ENCODE data around the gene RNF128. TPM values are rescaled to one million over a fixed set of nuclear protein-coding genes. Genes with fewer than 3 reads are reported as not detected.

RNF128 gene
- total and polyA plus RNA-seq, 12 donors, result 0.01 to 0.57 (median 0.26) TPM; not detected in 3

DNA sequence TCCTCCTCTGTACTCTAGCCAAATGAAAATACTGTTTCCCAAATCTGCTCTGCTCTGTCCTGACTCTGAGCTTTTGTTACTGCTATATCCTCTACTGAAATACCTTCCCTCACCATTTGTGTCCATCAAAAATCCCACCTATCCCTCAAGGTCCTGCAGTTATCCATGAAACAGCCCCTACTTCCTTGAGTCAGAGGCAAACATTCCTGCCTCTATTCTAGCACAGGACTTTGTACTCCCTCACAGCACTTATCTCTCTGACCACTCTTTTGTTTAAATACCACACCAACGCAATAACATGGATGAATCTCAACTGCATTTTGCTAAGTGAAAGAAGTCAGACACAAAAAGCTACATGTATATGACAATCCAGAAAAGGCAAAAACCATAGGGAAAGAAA, 10.5 kb upstream of the RNF128 start:
- intact Hi-C loops (cut with DNase I), result no loop called here
- 41 to 76% methylated on average over 1 of the region's 1 CpG for WGBS, 2 donors
- TF ChIP-seq, protein P1, sequence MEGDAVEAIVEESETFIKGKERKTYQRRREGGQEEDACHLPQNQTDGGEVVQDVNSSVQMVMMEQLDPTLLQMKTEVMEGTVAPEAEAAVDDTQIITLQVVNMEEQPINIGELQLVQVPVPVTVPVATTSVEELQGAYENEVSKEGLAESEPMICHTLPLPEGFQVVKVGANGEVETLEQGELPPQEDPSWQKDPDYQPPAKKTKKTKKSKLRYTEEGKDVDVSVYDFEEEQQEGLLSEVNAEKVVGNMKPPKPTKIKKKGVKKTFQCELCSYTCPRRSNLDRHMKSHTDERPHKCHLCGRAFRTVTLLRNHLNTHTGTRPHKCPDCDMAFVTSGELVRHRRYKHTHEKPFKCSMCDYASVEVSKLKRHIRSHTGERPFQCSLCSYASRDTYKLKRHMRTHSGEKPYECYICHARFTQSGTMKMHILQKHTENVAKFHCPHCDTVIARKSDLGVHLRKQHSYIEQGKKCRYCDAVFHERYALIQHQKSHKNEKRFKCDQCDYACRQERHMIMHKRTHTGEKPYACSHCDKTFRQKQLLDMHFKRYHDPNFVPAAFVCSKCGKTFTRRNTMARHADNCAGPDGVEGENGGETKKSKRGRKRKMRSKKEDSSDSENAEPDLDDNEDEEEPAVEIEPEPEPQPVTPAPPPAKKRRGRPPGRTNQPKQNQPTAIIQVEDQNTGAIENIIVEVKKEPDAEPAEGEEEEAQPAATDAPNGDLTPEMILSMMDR (IDR thresholded peaks at IDR 0.05), result no peak

DNA sequence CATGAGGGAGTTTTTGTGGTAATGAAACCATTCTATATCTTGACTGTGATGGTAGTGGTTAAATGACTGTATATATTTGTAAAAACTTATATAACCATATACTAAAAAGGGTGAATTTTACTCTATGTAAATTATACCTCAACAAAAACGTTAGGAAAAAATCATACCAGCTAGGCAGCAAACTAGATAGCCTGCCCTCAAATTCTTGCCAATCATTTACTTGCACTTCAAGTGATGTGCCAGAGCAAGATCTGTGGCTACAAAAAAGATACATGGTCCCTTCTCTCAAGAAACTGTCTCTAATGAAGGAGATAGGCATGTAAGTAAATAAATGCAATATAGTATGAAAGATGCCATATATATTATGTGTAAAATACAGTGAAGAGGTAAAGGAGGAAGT, 10.0 kb upstream of the RNF128 start:
- Histone ChIP-seq H3K4me1 (no peaks in the 10 kb centered on the region), H3K9me3 (no peaks in the 10 kb centered on the region), H3K27me3 (peaks cover 0 to 67% (median 0%) of the 10 kb centered on the region in 7 donors), H3K36me3 (no peaks in the 10 kb centered on the region), H3K27ac (no peak overlapping the region), H3K4me3 (no peak overlapping the region)
- 42 to 47% methylated on average over 1 of the region's 1 CpG for WGBS, 2 donors
- DNase-seq (no peak), ATAC-seq (no peak)
- TF ChIP-seq, protein P1 (IDR thresholded peaks at IDR 0.05), result no peak
- intact Hi-C loops (cut with DNase I), result no loop called here

More for the DNA sequence above, 10.5 kb upstream of the RNF128 start:
- H3K27ac ChIP-seq, result no peak overlapping the region
- H3K4me1 ChIP-seq, result no peaks in the 10 kb centered on the region
- H3K27me3 ChIP-seq, result peaks cover 0 to 67% (median 0%) of the 10 kb centered on the region in 7 donors
- no peak for ATAC-seq
- H3K36me3 ChIP-seq, result no peaks in the 10 kb centered on the region
- no peak for DNase-seq
- no peaks in the 10 kb centered on the region for H3K9me3 ChIP-seq
- H3K4me3 ChIP-seq, result no peak overlapping the region

DNA sequence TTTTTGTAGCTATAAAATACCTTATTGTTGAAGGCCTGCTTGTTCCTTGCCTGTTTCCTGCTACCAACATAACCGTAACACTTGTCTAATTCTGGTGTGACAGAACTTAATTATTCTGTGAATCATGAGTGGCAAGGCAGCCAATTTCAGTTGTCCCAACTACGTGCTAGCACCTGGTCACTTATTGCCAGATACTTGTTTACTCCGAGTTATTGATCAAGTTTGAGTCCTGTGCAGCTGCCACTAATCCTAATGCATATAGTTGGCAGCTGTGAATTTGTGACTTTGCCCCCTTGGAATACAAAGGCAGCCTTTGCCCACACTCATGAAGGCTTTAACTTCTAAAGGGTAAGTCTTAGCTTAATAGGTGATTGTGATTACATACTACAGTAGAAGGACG, 7.8 kb upstream of the RNF128 start:
- no peak overlapping the region for H3K27ac ChIP-seq
- H3K36me3 ChIP-seq, result no peaks in the 10 kb centered on the region
- H3K4me3 ChIP-seq, result no peak overlapping the region
- ATAC-seq (no peak), DNase-seq (no peak)
- peaks cover 0 to 63% (median 0%) of the 10 kb centered on the region in 7 donors for H3K27me3 ChIP-seq
- 72 to 82% methylated on average over 4 of the region's 4 CpGs for WGBS, 2 donors
- no peaks in the 10 kb centered on the region for H3K4me1 ChIP-seq
- intact Hi-C loops (cut with DNase I), result no loop called here
- TF ChIP-seq, protein P1 (IDR thresholded peaks at IDR 0.05), result no peak
- H3K9me3 ChIP-seq, result no peaks in the 10 kb centered on the region

DNA sequence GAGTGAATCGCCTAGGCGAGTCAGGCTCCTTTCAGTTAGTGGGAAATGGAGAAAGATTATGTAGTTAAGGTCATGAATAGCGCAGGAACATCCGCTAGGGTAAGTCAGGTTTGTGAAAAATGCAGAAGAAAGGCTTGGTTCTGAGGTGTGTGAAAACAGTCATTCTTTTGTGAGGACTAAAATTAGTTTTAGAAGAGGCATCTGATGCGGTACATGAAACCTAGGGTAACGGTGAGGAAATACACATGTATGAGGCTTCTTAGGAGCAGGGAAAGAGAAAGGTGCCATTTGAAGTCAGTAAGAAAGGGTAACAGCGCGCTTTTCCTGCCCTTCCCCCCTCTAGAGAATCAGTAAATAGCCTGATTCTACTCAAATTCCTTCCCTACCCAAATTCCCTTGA, 570 bp upstream of the RNF128 start:
- H3K27me3 ChIP-seq, result peaks cover 0 to 91% (median 5%) of the 10 kb centered on the region in 7 donors
- H3K36me3 ChIP-seq, result no peaks in the 10 kb centered on the region
- H3K4me1 ChIP-seq, result no peaks in the 10 kb centered on the region
- 5 to 14% methylated on average over 8 of the region's 8 CpGs for WGBS, 2 donors
- DNase-seq (no peak), ATAC-seq (no peak)
- H3K9me3 ChIP-seq, result no peaks in the 10 kb centered on the region
- intact Hi-C loops (cut with DNase I), result no loop called here
- H3K4me3 ChIP-seq, result peak overlapping the region in 8 of 10 donors; percentile 19 to 53 (median 48)
- TF ChIP-seq, protein P1 (IDR thresholded peaks at IDR 0.05), result no peak
- no peak overlapping the region for H3K27ac ChIP-seq

All from heart right ventricle (tissue), 16 donors.